Measurements from ENCODE around the gene RER1.

DNA sequence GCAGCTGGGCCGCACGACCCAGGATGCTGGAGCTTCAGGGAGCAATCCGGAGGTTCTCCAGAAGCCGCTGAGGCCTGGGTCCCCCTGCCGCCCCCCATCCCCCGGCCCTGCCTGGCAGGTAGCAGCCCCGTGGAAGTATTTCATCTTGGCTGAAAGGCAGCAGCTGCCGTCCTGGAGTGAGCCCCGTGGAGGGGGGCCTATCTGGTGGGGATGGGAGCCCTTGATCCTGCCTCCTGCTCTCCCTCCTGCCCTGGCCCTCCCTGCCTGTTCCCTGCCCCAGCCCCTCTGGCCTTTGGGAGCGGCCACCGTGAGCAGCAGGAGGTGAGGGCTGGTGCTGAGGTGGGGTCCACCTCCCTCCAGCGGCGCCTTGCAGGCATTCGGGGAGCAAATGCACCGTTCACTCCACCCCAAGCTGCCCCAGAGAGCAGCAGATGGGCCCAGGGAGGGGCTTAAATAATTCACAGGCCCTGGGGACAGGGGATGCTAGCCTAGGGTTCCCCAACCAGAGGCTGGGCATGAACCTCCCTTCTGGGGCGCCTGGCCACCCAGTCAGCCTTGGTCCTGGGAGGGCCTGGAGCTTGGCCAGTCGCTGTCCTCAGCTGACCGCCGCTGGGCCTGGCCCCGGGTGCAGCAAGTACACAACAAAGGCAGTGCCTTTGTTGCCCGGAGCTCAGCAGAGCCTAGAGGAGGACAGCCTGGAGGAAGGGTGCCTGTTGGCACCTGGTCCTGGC is 60.7 kb downstream of the RER1 start:
- TF ChIP-seq, protein P1, sequence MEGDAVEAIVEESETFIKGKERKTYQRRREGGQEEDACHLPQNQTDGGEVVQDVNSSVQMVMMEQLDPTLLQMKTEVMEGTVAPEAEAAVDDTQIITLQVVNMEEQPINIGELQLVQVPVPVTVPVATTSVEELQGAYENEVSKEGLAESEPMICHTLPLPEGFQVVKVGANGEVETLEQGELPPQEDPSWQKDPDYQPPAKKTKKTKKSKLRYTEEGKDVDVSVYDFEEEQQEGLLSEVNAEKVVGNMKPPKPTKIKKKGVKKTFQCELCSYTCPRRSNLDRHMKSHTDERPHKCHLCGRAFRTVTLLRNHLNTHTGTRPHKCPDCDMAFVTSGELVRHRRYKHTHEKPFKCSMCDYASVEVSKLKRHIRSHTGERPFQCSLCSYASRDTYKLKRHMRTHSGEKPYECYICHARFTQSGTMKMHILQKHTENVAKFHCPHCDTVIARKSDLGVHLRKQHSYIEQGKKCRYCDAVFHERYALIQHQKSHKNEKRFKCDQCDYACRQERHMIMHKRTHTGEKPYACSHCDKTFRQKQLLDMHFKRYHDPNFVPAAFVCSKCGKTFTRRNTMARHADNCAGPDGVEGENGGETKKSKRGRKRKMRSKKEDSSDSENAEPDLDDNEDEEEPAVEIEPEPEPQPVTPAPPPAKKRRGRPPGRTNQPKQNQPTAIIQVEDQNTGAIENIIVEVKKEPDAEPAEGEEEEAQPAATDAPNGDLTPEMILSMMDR (IDR thresholded peaks at IDR 0.05), result no peak
- no peak for TF ChIP-seq POLR2A (IDR thresholded peaks at IDR 0.05)

All from heart left ventricle (tissue), 13 donors.